HG03139 (cell line): ENCODE data around the gene TECPR1.
A peak's percentile ranks its signal among the peaks of the same experiment; 100 is the strongest.

Experiments used
- ATAC-seq: cut with Tn5 transposase; IDR thresholded peaks from one replicate; pipeline ENCODE4 v1.9.1; 2021; ENCODE audit not compliant: unreplicated experiment

The TECPR1 gene

DNA sequence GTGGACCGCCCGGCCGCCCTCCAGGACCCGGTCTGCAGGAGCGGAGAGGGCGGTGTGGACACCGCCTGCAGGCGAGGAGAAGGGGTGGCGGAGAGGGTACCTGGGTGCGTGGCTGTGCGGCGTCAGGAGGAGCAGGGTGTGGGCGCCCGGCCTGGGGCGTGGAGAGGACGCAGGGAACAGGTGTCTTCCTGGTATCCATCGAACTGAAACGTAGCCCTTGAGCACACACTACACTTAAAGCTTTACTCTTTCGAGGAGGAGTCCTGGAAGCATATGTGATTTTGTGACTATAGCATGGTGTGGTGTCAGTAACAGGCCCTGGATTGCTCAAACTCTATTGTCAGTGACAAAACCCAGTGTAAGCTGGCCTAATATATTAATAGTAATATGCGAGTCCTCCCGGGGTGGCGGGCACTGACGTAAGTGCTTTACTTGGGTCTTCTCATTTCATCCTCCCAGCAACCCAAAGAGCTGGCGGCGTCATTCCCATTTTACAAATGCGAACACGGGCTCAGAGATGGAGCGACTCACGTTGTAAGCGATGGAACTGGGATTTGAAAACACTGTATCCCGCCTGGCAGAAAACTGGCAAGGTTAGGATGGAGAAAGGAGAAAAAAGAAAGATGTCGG lies 508 bp upstream of the TECPR1 start:
- peak; percentile 23 for ATAC-seq

DNA sequence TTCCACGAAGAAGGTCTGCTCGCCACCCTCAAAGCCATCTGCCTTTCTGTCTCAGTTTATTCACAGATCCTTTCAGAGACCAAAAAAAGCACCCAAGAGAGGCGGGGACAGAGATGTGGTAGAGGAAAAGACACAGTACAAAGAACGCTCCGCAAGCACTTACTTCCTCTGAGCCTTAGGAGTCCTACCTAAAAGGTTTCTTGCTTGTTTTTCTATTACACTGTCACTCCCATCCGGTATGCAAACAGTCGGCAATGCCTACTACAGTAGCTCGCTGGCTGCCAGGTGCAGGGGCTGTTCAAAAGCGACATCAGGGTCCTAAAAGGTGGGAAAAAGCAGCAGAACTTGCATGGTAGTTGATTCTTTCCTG lies 816 bp downstream of the TECPR1 start:
- peak; percentile 20 for ATAC-seq

DNA sequence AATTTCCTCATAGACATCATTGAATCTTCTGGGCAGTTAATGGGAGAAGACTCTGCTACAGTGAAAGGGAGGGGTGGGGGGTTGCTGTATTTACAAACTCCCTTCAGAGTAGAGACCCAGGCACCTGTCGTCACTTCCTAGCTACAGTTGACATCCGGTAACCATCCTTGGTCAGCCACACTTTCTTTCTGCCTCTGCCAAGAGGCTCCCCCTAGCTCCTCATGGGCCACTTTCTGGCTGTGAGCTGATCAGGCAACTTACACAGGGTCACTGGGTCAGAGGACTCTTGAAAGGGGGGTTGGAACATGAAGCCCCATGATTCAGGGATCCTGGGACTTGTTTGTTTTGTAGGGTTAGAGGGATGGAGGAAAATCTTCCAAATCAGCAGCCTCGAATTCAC lies 1.2 kb downstream of the TECPR1 start:
- ATAC-seq, result no peak

DNA sequence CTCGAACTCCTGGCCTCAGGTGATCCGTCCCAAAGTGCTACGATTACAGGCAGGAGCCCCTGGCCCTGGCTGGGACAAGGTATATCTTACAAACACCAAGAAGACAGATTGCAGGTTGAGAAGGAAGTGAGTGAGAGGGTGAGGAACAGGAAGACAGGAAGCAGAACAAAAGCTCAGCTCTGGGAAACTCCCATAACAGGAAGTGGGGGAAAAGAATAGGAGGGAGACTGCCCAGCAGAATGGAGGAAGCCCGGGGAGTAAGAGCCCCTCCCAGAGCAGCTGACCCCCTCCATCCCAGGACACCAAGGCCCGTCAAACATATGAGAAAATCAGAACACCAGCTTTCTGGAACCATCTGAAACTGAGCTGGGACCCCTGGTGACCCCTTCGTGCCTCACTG lies 2.9 kb downstream of the TECPR1 start:
- ATAC-seq, result no peak

DNA sequence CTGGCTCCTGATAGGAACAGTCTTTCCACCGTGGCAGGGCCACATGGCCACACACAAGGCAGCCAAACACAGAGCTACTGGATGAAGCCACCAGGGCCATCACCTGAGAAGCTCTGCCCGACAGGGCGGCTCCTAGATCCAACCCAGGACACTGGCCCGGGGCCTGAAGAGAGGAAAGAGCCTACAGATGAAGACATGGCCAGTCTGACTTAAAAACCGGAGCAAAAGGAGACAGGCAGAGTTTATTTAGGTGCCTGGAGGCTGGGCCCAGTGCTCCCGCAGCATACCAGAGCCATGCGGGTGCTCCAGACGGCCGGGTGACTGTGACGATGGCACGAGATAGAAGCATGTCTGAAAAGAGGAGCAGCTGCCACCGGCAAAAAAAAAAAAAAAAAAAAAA lies 3.9 kb downstream of the TECPR1 start:
- no peak for ATAC-seq

DNA sequence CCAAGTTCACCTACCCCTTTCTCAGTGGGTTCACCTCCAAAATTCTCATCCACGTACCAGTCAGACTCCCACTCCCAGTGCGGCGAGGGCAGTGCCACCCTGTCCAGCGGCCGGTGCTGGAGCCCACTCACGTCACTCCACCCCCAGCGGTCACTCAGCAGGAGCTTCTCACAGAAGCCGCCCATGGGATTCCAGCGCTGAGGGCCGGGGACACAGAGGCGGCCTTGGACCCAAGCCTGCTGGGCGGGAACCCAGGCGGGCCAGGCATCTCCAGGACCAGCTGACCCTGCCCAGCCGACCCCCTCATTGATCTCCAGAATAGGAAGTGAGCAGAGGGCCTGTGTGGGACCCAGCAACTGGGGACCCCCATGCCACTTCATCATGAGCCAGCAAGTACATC lies 7.2 kb downstream of the TECPR1 start:
- no peak for ATAC-seq

DNA sequence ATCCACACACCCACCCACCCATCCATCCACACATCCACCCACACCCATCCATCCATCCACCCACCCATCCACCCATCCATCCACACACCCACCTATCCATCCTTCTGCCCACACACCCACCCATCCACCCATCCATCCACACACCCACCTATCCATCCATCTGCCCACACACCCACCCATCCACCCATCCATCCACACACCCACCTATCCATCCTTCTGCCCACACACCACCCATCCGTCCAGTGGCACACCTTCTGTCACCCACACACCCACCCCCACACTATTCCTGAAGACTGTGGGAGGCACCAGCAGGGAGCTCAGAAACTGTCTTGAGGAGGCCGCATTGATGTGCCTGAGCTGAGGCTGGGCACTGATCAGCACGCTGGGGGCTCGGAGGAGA lies 9.1 kb downstream of the TECPR1 start:
- no peak for ATAC-seq

DNA sequence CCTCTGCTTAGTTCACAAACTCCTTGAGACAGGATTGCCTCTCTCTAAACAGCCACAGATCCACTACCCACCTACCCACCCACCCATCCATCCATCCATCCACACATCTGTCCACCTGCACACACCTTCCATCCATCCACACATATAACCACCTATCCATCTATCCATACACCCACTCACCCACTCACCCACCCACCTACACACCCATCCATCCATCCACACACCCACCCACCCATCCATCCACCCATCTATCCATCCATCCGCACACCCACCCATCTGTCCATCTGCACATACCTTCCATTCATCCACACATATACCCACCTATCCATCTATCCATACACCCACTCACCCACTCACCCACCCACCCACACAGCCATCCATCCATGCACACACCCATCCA lies 9.7 kb downstream of the TECPR1 start:
- no peak for ATAC-seq

DNA sequence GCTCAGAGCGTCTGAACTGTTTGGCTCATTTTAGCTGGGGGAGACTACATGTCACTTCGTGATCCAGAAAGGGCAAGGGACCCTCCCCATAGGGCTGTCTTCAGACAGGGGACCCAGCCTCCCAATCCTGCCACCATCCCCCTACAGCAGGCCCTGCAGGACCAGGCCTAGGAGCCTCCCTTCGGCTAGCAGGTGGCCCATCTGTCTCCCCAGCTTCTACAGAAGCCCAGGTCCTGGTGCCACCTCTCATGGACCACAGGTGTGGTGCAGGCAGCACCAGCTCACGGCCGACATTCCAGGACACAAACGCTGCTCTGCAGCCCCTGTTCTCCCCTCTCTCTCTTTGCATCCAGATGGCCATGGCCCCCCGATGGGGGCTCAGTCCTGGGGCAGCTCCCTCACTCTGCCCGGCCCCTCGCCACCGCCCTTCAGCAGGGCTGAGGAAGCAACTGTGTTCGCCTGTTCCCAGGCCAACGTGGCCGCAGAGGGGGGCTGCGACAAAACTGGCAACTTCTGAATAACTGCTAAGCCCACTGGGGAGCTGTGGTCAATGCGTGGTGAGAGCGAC lies 10.3 kb downstream of the TECPR1 start:
- ATAC-seq, result no peak

DNA sequence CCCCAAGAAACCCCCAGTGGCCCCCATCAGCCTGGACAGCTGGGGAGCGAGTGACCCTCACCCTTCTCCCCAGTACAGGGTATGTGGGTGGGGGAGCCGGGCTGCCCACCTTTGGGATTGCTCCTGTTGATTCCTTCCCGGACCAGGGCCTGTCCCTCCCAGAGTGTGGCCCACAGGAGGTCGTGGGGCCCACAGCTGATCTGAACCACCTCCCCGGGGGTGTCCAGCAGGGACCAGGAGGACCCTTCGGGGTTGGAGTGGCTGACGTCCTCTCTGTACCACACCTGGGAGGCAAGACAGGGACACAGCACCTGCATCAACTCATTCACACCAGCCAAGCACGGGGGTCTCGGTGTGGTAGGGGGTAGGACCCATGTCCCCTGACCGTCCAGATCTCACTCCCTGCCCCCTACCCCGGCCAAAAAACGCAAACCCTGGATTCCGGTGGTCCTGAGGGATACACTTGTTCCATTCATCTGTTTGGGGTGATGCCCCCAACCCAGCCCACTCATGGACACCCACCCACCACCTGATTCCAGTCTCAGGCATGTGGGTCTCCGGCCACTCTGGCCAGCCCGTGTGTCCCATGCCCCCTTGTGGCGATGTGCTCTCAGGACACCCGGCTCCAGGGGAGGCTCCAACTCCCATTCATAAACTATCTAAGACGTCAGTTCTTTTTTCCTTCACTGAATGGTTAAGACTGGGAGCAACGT lies 10.9 kb downstream of the TECPR1 start:
- no peak for ATAC-seq

DNA sequence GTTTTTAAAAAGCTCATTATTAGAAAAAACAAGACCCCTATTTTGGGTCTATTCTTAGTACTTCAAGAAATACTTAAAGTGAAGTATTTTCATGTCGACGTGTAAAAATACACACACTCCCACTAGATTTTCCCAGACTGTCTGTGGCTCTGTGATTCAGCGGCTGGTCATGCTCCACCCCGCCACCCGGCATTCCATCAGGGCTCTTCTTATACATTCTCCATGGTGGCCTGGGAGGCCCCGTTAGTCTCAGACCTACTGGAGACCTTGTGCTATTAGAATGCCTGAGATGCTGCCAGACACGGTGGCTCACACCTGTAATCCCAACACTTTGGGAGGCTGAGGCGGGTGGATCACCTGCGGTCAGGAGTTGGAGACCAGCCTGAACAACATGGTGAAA lies 13.1 kb downstream of the TECPR1 start:
- ATAC-seq, result no peak

DNA sequence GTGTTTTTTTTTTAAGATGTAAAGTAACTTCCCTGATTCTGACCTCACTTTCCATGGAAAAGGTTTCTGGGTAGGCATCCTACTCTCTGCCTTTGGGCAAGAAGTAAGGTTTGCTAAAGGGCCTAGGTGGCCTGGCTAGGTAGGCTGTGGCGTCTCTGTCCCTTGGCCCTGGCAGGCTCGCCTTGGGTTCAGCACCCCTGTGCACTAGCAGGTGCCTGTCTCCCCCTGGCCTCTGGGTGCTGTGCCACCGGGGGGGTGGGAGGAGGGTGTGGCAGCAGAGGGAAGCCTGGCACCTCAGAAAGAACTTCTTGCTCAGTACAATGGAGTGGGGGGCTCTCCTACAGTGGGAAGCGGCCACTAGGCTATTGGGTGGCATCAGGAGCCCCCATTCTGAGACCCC lies 14.0 kb downstream of the TECPR1 start:
- ATAC-seq, result no peak

DNA sequence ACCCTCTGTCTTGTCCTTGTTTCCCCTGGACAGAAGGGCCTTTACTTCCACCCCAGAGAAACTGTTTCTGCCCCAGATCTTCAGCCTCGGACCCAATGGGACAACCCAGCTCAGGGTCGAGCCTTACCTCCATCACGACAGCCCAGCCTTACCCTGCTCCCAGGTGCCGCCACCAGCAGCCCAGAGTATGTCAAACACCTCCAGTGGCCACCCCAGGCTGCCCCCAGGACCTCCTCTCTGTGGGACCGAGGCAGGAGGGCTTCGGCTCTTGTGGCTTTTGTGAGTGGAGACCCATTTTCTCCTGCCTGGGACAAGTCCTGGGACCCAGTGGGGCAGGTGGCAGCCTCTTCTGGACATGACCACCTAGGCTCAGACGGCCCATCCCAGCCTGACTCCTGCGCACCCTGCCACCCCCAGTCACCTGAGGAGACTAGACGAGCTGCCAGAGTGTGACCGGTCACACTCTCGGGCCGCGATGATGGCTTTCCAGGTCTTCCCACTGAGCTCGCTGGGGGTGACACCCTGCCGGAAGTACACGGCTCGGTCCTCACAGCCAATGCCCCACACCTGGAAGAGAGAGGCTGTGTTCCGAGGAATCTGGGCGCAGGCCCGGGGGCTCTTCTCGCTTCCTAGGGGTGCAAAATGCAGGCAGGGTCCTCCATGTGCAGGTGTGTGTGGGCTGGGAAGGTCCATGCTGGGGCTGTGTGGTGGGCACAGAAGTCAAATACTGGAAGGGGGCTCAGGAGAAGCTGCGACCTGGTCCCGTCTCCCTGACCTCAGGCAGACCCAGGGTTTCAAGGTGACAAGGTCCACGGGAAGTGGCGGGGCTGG lies 15.5 kb downstream of the TECPR1 start:
- no peak for ATAC-seq

DNA sequence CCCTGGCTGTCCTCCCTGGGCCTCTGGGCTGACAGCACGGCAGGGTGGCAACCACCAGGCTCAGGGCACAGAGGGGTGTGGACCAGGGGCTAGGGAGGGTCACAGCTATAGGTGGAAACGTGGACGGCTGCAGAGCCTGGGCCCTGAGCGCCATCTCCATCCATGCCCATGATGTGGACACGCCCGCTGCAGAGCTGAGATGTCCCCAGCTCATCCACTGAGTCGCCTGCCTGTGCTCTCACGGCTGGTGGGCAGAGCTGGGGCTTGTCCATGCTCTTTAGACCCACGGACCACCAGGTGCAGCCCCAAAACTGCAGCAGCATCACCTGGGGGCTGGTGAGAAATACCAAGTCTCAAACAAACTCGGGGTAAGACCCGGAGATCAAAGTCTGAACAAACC lies 16.1 kb downstream of the TECPR1 start:
- no peak for ATAC-seq

DNA sequence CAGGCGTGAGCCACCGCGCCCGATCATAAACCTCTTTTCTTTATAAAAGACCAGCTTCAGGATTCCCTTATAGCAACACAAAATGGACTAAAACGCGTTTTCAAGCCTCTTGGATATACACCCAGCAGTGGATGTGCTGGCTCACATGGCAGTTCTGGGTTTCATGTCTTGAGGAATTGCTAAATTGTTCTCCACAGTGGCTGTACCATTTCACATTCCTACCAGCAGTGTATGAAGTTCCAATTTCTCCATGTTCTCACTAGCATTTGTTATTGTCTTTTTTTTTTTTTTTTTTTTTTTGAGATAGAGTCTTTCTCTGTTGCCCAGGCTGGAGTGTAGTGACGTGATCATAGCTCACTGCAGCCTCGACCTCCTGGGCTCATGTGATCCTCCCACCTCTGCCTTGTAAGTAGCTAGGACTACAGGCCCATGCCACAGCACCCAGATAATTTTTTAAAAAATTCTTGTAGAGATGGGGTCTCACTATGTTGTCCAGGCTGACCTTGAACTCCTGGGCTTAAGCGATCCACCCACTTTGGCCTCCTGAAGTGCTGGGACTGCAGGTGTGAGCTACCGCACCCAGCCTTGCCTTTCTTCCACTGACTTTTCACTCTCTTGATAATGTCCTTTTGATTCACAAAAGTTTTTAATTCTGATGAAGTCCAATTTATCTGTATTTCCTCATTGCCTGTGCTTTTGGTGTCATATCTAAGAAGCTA lies 17.4 kb downstream of the TECPR1 start:
- ATAC-seq, result no peak

DNA sequence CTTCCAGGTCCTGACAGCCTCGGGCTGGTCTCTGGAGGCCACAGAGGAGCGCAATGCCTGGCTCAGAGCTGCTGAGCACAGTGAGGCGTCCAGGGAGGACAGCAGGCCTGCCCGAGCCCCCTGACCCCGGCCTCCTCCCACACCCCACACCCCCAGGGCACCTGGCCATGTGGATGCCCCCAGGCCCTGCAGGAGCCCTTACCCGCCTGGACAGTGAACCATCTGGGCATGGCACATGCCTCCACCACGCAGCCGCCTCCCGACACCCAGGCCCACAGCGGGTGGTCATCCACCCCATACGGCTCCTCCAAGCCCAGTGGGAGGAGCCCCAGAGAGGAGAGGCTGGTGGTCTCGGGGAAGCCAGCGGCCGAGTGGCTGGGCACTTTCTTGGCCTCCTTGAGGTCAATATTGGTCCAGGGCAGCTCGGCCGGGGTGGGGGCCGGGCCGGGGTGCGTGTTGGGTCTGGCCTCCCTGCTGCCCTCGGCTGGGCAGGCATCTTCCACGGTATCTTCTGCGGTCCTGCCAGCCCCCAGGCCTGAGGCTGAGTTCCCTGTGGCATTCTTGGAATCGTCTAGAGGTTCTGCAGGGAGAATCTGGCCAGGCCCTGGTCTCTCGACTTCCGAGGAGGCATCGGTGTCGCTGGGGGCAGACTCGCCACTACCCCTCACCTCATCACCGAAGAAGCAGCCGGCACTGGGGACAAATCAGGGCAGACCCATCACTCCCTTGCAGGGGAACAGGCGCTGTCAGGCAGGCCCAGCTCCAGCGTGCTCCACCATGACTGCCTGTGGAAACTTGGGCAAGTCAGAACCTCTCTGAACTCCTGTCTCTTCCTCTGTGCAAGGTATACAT lies 18.6 kb downstream of the TECPR1 start:
- ATAC-seq, result no peak

DNA sequence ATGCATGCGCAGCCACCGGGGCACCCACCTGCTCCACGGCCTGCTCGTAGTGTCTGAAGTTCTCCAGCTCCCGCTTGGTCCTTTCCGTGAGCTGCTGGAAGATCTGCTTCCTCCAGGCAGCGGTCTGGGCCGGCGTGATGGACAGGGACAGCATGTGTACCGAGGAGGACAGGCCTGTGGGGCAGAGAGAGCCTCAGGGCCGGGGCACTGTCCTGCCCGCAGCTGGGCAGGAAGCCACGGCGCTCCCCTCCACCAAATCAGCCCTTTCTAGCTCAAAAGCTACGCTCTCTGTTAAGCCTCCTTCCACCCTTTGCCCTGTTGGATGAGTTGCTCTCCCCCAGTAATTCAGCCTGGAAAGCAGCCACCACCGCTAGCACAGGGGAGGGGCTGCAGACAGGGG lies 19.2 kb downstream of the TECPR1 start:
- no peak for ATAC-seq

DNA sequence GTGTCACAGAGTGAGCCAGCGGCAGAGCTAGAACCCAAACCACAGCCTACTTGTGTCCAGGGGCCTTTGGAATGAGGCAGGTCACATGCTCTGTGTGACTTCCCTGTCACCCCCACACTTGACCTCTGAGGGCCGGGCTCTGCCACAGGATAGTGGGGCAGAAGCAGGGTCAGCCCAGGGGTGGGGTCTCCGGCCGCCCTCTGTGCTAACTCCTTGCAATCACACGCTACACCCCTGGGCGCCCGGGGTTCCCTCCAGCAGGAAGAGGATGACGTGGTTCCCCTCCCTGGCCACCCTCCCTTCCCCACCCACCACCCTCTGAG lies 19.8 kb downstream of the TECPR1 start:
- ATAC-seq, result no peak

DNA sequence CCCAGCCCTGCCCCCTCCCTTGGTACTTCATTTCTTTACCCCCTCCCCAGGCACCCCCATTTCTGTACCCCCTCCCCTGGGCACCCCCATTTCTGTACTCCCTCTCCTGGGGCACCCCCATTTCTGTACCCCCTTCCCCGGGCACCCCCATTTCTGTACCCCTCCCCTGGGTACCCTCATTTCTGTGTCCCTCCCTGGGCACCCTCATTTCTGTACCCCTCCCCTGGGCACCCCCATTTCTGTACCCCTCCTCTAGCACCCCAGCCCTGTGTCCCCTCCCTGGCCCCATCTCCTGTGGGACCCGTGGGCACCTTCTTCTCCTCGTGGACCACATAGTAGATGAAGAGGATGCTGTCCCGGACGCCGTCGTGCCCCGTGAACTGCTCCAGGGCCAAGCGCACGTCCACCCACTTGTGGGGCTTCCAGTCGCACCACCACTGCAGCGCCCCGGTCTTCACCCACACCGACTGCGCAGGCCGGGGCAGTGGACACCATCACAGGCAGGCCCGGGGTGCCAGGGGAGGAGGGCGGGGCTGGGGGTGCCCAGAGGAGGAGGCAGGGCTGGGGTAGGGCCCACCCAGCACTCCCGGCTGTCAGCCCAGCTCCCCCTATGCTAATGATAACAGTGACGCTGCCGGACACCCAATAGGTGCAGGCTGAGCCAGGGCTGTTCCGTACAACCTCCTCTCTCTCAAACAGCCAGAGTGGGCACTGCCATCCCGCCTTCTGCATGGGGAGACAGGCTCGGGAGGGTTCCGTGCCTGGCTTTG lies 20.4 kb downstream of the TECPR1 start:
- no peak for ATAC-seq
